Retinal pigment epithelial cell (primary cell): Measurements from ENCODE around the gene PLOD3.
A peak's percentile ranks its signal among the peaks of the same experiment; 100 is the strongest.

Experiments
- DNase-seq: peaks from one replicate; pipeline ENCODE4 v3.0.0-alpha.2; 2010; ENCODE audit warnings: low read depth
- H3K4me3 ChIP-seq: 2 replicates; pipeline ENCODE4 v1.5.1; 2011; ENCODE audit warnings: mild to moderate bottlenecking, low read length, control low read depth, moderate library complexity
- TF ChIP-seq, protein P1 (sequence below): conservative IDR thresholded peaks from 2 replicates; pipeline ENCODE4 v1.5.1; 2011; ENCODE audit warnings: low read depth, low read length, control low read depth, inconsistent platforms

PLOD3 gene

DNA sequence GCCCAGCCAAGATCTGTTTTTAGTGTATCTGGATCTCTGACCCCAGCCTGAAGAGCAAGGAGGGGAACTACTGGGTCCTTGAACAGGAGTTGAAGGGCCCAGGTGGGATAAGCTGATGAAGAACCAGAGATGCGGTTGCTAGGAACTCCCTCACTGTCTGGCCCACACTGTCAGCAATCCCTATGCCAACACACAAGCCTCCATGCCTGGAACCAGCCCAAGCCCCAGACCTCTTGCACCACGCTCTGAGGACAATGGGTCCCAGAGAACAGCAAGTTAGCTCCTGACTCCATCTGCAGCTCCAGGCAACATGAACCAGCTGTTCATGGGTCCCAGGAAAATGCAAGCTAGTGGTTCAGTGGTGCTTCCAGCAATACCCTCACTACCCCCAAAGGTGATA lies 39.7 kb downstream of the PLOD3 start:
- no peak for DNase-seq
- TF ChIP-seq, protein P1, sequence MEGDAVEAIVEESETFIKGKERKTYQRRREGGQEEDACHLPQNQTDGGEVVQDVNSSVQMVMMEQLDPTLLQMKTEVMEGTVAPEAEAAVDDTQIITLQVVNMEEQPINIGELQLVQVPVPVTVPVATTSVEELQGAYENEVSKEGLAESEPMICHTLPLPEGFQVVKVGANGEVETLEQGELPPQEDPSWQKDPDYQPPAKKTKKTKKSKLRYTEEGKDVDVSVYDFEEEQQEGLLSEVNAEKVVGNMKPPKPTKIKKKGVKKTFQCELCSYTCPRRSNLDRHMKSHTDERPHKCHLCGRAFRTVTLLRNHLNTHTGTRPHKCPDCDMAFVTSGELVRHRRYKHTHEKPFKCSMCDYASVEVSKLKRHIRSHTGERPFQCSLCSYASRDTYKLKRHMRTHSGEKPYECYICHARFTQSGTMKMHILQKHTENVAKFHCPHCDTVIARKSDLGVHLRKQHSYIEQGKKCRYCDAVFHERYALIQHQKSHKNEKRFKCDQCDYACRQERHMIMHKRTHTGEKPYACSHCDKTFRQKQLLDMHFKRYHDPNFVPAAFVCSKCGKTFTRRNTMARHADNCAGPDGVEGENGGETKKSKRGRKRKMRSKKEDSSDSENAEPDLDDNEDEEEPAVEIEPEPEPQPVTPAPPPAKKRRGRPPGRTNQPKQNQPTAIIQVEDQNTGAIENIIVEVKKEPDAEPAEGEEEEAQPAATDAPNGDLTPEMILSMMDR: no peak
- no peak overlapping the region for H3K4me3 ChIP-seq

DNA sequence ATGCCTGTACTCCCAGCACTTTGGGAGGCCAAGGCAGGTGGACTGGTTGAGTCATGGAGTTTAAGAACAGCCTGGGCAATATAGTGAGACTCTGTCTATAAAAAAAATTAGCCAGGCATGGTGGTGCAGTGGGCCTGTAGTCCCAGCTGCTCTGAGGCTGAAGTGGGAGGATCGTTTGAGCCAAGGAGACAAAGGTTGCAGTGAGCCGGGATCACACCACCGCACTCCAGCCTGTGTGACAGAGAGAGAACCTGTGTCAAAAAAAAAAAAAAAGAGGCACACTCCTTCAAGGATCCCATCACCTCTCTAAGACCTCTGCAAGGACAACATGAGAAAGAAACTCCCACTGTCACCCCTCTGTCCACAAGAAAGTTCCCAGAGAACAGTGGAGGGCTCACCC lies 41.7 kb downstream of the PLOD3 start:
- no peak for DNase-seq
- no peak overlapping the region for H3K4me3 ChIP-seq
- TF ChIP-seq, protein P1: no peak

DNA sequence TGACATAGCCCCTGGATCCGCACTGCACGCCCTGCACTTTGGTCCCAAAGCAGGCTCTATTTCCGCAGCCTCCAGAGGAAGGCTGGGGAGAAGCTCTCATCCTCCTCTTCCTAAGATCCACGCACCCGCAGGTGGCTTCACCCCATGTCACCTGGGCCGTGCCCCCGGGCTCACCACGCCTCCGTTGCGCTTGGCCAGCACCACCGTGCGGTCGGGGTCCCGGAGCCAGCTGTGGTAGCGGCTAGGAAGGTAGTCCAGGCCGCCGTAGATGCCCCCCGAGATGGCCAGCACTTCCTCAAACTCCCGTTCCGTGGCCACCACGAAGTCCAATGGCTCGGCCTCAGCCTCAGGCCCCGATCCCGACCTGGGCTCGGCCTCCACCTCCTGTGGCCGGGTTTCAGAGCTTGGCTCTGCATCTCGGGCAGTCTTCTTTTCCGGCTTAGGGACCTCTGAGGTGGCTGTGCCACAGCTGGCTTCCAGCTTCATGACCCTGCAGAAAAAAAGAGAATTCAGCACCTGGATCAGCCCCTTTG lies 43.0 kb downstream of the PLOD3 start:
- DNase-seq: no peak
- no peak overlapping the region for H3K4me3 ChIP-seq
- TF ChIP-seq, protein P1: no peak

DNA sequence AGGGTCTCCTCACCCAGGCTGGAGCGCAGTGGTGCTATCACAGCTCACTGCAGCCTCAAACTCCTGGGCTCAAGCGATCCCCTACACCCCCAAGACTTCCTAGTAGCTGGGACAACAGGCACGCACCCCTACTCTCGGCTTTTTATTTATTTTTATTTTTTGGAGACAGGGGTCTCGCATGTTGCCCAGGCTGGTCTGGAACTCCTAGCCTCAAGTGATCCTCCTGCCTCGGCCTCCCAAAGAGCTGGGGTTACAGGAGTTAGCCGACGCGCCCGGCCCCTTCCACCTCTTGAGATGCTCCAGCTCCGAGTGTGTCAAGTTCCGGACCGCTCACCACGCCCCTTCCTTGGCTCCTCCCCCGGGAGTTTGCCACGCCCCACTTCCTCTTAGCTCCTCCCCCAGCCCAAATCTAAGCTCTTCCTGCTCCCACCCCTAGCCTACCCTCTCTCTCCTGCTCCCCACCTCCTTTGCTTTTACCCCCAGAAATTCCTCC lies 43.6 kb downstream of the PLOD3 start:
- no peak for DNase-seq
- H3K4me3 ChIP-seq: no peak overlapping the region
- TF ChIP-seq, protein P1: no peak

DNA sequence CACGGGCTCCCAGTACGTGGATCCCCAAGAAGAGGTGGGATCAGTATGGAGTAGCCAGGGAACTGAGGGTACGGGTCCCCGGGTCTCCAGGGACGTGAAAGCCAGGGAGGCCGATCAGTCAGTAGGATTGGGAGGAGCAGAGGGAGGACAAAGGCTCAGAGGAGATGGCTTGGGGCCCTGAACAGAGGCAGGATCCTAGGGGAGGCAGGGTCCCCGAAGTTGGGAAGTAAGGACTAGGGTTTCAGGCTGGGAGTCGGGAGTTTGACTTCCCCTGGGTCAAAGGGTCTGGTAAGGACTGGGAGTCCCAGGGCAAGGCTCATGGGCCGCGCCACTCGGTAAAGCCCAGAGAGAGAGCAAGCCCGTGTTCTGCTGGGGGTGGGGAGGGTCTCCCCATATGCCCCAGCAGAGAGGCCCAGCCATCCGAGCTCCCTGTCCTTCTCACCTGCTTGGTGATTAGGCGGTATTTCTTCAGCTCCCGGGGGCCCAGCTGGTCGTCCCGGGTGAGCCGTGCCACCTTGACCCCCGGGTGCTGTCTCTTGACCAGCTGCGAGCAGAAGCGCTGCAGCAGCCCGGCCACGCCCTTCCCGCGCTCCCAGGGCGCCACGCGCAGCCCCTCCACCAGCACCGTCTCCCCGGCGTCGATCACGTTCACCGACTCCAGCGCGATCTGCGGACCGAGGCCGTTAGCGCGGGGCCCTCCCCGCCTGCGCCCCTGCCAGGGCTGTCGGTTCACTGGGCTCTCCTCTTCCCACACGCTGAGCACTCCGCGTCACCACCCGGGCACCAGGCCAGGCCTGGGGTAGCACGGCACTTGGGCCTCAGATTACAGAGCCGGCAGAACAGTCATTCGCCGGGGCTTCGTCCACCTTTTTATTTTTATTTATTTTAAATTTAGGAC lies 44.3 kb downstream of the PLOD3 start:
- peak; percentile 44 for DNase-seq
- no peak overlapping the region for H3K4me3 ChIP-seq
- TF ChIP-seq, protein P1: no peak

DNA sequence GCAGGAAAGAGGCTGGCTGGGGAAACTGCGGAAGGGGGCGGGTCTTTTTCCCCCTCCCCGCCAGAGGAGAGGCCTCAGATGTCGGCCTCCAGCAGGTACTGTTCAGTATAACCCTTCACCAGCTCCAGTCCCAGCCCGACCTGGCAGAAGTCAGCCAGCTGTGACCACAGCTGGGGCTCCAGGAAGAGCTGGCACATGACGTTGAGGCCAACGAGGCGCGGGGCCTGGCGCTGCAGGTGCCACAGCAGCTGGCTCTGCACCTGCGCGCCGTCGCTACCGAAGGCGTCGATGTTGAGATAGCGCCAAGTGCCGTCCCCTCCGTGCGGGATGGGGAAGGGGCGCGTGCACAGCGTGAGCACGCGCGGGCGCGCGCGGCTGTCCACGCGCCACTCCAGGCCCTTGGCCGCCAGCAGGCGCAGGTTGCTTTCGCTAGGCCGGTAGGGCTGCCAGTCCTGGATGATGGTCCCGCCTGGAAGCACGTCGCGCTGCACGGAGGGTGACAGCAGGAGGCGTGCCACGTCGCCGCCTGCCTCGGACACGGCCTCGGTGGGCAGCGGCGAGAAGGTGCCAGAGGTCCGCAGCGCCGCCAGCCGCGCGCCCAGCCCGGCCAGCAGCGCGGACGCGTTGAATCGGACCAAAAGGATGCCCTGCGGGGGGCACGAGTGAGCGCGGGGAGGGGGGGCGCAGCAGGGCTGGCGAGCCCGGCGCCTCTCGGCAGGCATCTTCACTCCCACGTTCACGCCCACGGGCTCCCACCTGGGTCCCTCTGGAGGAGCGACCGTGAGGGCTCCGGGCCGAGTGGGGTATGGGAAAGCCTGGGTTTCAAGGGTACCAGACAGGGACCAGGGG lies 45.2 kb downstream of the PLOD3 start:
- no peak overlapping the region for H3K4me3 ChIP-seq
- no peak for DNase-seq
- TF ChIP-seq, protein P1: no peak
